ENCODE data around the gene C11orf91.
"Not testable (repeated sequence)": the region's sequence is repeated elsewhere in the genome, so short reads cannot be mapped to it uniquely, and the experiment has no call there.

The C11orf91 gene

DNA sequence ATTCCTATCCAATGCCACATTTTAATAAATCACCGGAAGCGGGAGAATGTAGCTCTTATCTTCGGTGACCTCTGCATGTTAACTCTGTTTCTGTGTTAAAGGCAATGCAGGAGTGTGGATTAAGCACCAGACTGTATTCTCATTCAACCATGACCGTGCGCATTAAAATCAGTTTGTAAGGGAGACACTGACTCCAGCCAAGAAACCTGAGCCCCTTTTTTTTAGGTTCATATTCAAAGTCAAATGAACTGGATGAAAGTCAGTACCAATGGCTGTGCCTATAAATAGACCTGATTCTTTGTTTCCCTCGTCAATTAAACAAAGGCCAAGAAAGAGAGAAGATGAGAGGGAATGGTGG lies 32.2 kb downstream of the C11orf91 start:
- DNase-seq, result no peak

DNA sequence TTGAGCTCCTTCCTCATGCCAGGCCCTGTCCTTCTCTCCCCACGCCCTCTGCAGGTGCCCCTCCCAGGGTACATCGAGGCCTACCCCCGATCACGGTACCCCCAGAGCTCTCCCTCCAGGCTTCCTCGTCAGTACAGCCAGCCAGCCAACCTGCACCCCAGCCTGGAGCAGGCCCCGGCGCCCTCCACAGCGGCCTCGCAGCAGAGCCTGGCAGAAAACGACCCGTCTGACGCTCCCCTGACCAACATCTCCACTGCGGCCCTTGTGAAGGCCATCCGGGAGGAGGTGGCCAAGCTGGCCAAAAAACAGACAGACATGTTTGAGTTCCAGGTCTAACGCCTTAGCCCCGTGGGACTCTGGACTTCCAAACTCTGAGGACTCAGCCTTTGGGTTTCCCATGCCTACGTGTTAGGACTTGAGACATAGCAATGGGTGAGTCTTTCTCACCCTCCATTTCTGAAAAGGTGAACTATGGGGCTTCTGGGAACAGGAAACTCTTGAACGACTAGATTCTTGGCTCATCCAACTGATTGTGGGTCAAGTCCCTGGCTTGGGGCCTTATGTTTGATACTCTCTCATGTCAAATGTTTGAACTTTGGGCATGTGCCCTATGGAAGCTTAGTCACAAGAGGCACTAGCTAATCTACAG lies 32.7 kb downstream of the C11orf91 start:
- no peak for DNase-seq

DNA sequence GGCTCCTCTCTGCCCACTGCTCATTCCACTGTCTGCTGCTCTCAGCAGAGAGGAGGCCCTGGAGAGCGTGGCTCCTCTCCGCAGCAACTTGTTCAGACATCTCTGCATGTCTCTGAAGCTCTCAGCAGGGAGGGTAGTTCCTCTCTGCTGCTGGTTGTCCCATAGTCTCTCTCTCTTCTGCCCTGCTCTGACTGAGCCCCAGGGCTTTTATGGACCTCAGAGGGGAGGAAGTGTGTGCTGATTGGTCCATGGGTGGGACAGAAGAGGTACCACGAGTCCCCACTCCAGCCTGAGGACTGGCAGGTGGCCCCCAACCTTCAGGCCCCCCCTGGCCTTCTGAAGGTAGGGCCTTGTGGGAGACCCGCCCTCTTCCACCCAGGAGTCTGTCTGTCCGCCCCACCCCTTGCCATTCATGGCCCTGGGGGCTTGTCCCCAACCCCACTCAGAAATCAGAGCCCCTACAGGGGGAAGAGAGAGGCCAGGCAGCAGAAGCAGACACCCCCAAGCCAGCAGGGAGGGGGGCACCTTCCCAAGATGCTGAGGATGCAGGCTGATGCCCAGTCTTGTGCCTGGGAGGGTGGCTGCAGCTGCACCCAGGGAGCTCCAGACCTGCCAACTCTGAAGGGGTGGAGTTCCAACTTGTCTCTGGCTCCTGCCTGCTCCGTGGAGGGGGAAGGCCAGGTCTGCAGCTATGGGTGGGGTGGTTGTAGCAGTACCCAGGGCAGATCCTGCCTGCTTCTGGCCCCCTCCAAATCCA lies 35.1 kb downstream of the C11orf91 start:
- no peak for DNase-seq

DNA sequence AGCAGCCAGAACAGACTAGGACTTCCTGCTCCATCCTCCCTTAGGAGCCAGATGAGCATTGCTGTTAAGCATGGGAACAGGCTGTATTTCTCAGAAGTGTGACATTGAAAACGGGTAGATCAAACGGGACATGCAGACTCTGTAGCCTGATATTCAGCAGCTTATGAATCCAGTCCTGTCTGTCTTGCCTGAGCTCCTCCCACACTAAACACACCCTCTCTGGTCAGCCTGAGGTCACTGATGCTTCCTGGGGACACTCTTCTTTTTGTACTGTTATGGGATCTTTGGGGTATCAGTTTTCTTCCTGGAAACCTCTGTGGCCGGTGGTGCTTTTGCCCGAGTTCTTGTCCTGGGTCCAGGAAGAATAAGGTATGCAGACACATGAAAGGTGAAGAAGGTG lies 35.8 kb downstream of the C11orf91 start:
- DNase-seq, result no peak

DNA sequence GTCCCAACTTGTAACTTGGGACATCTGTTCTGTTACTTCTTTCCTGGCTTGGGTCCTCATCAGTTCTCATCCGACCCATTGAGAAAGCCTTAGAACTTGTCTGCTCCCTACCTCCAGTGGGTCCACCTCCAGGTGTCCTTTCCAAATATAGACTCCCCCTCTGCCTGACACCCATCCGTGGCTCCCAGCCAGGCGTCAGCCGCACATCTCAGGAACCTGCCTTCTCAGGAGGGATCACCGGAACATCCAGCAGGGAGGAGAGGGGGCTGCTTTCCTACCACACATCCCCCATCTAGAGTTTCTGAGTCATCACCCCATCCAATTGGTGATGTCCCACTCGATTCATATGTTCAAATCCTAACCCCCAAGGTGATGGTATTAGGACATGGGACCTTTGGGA lies 36.5 kb downstream of the C11orf91 start:
- DNase-seq, result no peak

DNA sequence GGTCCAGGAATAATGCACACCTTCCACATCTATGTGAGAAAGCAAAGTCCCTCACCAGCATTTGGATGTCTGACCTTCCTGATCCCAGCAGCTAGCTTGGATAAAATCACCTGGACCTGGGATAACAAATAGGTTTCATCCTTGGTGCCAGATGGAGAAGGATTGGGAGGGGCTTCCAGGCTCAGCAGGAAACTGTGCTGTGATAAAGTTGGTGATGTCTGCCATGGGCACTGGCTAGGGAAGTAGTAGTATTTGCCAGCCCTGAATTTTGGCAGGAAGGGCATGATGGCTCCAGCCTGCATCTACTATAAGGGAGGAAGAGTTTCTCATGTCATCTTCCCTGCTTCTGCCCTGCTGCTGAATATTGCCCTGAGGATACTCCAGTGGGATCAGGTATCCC lies 37.5 kb downstream of the C11orf91 start:
- no peak for DNase-seq

DNA sequence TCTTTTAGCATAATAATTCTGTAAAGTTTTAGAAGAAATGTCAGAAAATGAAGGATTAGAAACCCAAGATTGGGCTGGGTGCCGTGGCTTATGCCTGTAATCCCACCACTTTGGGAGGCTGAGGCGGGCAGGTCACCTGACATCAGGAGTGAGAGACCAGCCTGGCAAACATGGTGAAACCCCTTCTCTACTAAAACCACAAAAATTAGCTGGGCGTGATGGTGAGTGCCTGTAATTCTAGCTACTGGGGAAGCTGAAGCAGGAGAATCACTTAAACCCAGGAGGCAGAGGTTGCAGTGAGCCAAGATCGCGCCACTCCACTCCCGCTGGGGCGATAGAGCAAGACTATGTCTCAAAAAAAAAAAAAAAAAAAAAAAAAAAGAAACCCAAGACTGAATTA lies 39.1 kb downstream of the C11orf91 start:
- not testable (repeated sequence) for DNase-seq

DNA sequence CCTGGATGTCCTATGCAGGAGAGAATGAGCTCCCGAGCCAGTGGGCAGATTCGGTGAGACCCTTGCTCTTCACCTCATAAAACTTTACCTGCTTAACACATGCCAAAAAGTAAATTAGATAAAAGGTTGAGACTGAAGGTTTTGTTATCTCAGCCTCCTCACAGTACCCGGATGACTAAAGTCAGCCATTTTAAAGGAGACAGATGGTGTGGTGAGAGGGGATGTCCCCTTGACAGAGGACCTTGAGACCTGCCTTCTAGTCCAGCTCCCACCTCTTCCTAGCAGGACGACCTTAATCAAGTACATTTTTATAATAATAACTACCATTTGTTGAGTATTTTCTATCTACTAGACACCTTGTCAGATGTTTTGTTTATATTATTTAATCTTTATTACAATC lies 39.7 kb downstream of the C11orf91 start:
- no peak for DNase-seq

DNA sequence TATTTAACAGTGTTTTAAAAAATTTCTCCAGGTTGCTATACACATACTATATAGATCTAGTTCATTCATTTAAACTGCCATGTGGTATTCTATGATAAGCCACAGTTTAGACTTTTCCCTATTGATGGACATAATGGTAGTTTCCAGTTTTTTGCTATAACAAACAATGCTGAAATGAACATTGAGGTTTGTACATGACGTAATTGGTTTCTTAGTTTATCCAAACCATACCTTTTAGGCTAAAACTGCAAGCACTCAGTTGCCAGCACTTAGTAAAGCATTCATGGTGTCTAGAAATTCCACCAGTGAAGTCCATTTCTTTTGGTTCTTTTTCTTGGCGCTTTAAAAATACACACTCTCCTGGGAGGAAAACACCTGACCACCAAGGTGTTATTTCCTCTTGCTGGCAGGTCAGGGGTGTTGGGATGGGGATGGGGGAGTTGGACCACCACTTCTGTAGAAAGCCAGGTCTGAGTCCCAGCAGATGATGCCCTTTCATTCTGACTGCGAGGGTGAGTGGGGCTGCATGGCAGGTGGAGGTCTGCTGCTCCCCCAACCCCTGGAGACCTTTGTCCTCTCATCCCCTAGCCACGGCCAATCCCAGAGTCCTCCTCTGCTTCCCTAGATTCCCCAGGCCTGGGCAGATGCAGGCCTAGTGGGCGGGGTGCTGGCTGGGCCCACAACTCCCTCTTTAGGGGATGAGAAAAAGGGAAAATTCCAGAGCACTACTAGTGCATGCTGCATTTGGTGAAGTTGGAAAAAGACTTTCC lies 41.1 kb downstream of the C11orf91 start:
- DNase-seq, result no peak

DNA sequence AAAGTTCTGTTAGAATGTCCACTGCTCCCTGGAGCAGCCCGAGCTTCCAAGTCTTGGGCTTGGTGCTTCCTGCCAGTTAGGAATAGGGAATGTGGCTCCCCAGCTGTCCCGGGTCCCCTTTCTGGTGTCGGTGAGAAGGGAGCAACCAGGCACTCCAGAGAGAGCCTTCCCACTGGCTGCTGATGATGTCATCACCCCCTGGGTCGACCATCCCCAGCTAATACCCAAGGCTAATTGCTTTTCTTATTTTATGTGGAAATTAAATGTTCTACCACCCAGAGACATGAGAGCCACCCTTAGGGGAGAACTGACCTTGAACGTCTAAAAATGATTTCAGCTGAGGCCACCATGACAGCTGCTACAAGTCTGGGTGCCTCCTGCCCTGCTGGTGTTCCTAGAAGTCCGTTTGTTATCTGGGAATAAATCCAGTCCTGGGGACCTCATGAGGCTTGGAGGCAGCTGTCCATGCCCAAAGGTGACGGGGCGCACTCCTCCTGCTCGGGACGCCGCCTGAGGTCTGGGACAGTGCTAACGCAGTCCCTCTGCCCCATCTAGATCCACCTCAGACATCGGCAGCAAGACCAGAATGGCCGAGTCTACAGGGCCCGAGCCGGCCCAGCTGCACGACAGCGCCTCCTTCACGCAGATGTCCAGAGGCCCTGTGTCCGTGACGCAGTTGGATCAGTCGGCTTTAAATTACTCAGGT lies 42.3 kb downstream of the C11orf91 start:
- peak; percentile 37 to 72 for DNase-seq

DNA sequence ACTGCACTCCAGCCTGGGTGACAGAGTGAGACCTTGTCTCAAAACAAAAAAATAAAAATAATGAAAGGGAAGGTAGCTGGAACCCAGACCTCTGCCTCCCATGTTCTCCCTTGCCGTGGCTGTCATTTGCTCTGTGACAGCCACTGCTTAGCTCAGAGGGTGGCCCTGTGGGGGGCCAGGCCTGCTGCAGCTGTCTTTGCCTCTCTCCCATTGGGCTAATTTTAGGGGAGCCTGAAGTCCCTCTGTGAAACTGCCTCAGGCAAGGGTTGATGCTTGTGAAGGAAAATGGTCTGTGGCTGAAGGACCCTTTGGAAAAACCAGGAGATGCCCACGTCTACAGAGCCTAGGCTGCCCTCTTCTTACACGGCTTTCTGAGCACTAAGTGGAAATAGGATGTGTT lies 42.9 kb downstream of the C11orf91 start:
- peak; percentile 50 to 87 for DNase-seq

DNA sequence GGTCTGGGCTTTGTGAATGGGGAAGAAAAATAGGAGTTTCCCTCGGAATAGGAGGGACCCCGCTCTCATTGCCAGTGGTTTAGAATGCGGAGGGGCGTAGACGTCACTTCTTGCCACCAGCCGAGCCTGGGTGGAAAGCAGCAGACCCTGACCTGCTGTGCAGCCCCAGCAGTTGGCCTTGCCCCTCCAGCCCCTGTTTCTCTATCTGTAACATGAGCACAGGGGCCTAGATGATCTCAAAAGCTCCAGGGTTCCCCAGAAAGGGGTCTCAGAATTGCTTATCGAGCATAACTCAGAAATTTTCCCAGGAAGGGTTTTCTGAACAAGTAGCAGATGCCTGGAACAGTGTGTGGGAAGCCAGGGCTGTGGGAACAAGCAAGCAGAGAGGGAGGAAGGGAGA lies 43.9 kb downstream of the C11orf91 start:
- no peak for DNase-seq

DNA sequence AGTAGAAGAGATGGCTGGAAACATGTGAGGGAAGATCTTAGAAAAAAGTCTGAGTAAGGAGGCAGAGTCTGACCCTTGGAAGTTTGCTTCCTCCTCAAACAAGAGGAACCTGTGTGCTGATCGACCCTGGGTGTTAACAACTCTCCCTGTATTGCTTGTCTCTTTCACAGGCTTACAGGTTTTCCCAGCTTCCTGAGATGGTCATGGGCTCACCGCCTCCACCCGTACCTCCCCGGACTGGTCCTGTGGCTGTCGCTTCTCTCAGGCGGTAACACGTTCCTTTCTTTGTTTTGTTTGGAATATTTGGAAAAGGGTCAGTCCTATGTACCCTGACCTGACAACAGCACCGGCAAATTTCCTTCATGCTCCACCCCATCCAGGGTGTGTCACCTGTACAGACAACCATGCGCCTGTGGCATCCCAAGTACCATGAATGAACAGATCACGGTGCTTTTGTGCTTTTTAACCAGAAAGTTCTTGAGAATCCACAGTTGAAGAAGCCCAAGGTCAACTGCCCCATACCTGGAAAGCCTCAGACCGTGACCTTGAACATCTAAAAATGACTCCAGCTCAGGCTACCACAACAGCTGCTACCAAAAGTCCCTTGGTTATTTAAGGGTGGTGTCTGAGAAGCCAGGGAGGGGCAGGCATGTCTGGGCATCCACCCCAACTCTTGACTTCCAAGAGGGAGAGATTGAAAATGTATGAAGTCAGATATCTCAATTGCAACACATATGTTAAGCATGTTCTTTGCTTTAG lies 44.6 kb downstream of the C11orf91 start:
- DNase-seq, result no peak

DNA sequence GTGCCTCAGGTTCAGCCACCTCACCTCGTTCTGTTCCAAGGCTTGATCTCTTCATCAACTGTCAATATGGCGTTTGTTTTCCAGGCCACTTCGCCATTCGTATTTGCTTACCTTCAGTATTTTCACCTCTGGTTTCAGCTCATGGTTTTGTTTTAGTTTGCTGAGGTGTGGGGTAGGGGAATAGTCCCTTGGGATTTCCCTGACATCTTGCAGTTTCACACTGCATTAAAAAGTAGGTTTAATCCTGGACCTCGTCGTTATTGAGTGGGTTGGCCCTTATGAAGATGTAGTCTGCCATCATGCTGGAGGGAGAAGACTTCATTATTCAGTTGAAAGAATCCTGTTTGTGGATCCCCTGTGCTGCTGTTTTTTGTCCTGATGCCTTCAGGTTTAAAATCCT lies 46.0 kb downstream of the C11orf91 start:
- no peak for DNase-seq

DNA sequence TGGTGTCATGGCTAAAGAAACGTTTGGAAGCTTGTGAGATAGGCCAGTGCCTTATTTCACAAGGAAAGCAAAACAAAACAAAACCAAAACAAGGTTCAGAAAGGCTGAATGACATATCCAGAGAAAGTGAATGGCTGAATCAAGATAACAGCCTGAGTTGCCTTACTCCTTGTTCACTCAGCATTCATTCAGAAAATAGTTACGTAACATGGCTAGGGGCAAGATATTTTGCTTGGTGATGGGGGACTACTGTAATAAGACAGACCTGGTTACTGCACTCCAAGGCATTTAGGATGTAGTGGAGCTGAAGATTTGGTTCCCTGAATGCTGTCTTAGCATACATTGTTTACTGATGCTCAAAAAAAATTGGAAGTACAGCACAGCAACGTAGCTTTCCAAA lies 47.7 kb downstream of the C11orf91 start:
- no peak for DNase-seq

DNA sequence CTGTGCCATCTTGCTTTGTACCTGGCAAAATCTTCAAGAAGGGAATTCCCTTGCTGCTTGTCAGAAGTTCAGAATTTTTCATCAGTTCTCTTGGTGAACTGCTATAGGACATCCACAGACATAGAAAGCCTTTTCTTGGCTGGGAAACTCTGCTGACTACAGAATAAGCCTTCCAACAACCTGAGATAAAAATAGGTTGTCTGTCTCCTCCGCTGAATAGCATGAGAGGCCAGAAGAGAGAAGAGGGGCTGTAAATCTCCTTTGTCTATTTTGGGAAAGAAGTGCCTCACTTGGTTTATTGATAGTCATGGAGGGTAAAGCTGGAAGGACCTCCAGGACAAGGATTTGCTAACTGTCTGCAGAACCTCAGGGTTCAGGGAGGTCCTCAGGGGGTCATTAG lies 48.2 kb downstream of the C11orf91 start:
- no peak for DNase-seq

DNA sequence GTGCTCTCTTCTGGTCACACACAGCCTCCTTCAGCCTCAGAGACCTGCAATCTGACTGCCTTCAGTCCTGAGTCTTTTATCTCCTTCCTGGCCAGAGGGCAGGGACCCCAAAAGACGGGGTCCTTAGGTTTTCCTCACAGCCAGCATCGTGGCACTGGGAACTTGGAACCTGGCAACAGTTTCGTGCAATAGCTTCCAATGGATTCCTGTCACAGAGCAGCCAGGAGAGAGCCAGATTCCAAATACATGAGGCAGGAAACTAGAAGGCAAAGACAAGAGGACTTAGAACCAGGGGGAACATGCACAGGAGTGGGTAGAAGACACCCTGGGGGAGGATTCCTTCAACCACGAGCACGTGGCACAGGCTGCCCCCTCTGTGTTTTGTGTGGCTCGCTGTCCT lies 48.6 kb downstream of the C11orf91 start:
- DNase-seq, result no peak

DNA sequence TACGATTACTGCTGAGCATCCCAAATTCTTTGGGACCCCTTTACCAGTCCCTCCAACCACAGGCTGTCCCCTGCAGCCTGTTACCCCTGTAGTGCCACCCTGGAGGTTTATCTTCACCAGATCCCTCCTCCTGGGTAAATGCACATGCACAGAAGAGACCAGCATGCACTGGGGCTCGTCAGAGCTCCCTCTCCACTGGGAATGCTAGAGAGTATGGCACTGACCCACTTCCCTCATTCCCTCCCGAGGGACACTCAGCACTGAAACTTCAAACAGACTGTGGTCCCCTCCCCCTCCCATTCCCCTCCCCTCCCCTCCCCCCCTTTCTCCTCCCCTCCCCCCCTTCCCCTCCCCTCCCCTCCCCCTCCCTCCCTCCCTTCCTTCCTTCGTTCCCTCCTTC lies 49.1 kb downstream of the C11orf91 start:
- no peak for DNase-seq

DNA sequence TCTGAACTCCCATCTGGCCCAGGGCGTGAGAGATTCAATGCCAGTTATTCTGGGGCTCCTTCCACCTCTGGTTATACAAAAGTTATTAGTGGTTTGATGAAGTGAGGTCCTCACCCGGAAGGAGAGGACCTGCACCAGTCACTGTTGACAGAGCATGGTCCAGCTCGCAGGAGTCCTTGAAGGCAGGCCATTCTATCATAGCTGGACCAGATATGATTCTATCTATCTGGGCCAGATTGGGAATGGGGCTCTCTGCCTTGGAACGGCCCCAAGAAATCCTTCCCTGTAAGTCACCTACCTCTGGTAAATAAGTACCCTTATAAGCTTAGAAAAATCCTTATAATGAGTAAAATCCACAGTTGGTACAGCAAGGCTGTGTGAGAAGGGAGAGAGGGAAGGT lies 50.7 kb downstream of the C11orf91 start:
- no peak for DNase-seq

All from NCI-H2081 (cell line).